ENCODE results near the gene G2E3.
A peak's percentile ranks its signal among the peaks of the same experiment; 100 is the strongest.

Gene G2E3

DNA sequence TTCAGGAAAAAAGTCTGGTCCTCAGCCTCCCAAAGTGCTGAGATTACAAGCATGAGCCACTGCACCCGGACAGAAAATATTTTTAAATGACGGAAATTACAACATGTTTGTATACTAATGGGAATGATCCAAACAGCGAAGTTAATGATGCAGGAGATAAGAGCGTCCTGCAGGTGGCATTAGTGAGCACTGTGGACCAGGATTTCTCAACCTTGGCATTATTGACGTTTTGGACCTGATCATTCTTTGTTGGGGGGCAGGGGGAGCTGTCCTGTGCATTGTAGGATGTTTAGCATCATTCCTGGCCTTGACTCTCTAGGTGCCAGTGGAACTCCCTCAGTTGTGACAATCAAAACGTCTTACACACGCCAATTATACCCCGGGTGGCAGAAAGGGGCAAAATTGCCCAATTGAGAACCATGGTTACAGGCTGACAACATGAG lies 97.3 kb downstream of the G2E3 start:
- H3K4me3 ChIP-seq (ENCODE audit: low read depth, low read length): no peak overlapping the region
- TF ChIP-seq, protein P1, sequence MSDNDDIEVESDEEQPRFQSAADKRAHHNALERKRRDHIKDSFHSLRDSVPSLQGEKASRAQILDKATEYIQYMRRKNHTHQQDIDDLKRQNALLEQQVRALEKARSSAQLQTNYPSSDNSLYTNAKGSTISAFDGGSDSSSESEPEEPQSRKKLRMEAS (IDR thresholded peaks at IDR 0.05; ENCODE audit: low read depth, low read length): no peak
- TF ChIP-seq POLR2A (IDR thresholded peaks at IDR 0.05; ENCODE audit: extremely low read depth, insufficient read length): no peak
- no peak for TF ChIP-seq MYC (IDR thresholded peaks at IDR 0.05; ENCODE audit: low read depth, low read length)
- peak; percentile 66 for TF ChIP-seq CTCF (IDR thresholded peaks at IDR 0.05; ENCODE audit: low read depth, low read length)
- peak; percentile 54 for DNase-seq (ENCODE audit: low read depth)

DNA sequence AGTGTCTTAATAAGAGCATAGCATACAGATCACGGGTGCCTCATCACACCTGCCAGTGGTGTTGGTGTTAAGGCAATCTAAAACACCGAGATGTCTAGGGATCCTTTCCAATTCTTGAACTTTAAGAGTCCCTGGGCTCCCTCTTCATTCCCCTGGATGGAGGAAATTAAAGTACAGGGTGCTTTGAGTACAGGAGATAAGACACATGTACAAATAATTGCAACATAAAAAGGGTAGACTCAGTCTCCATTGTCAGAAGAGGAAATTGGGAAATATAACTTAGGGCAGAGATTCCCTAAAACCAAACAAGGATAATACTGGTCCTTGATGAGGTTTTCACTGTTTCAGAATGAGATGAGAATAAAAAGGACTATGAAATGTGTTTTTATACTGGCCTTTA lies 98.1 kb downstream of the G2E3 start:
- H3K4me3 ChIP-seq (ENCODE audit: low read depth, low read length): no peak overlapping the region
- TF ChIP-seq, protein P1 (IDR thresholded peaks at IDR 0.05; ENCODE audit: low read depth, low read length): no peak
- TF ChIP-seq MYC (IDR thresholded peaks at IDR 0.05; ENCODE audit: low read depth, low read length) (no peak), CTCF (IDR thresholded peaks at IDR 0.05; ENCODE audit: low read depth, low read length) (no peak), POLR2A (IDR thresholded peaks at IDR 0.05; ENCODE audit: extremely low read depth, insufficient read length) (no peak)
- no peak for DNase-seq (ENCODE audit: low read depth)

DNA sequence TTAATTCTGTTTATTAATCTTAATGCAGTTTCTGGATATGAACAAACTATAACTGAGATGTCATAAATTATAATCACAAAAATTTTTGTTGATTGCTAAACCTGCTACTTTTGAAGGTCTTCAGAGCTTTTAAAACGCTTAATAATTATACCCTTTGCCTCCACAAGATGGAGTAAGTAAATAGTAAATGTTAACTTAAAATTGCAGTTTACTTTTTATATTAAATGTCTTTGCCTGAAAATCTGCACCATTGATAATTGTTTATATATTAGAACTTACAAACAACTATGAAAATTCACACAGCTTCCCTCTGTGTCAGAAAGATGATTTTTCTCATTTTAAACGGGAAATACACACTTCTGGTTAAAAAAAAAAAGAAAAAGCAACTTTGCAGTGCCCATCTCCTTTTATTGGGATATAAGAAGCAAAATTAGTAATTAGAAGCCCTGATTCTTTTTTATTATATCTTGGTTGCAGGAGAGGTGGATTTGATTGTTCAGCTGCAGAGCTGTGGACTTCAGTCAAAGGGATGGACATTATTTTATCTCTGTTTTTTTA lies 98.7 kb downstream of the G2E3 start:
- DNase-seq (ENCODE audit: low read depth): peak; percentile 18
- no peak overlapping the region for H3K4me3 ChIP-seq (ENCODE audit: low read depth, low read length)
- TF ChIP-seq, protein P1 (IDR thresholded peaks at IDR 0.05; ENCODE audit: low read depth, low read length): no peak
- no peak for TF ChIP-seq MYC (IDR thresholded peaks at IDR 0.05; ENCODE audit: low read depth, low read length)
- TF ChIP-seq POLR2A (IDR thresholded peaks at IDR 0.05; ENCODE audit: extremely low read depth, insufficient read length): no peak
- TF ChIP-seq CTCF (IDR thresholded peaks at IDR 0.05; ENCODE audit: low read depth, low read length): no peak

DNA sequence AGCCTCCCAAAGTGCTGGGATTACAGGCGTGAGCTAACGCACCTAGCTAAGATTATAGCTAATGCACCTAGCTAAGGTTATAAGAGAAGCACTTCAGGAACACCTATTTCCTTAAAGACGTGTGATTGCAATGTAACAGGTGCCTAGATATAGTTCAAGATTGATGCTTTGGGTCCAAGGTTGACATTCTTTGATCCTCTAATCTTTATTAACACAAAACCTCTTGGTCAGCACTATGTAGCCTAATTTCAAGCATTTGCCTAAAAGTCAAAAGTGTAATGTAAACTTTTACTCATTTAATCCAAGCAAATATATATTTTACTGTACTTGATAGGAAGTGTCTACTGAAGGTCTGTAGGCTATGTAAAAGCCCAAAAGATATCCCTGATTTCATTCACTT lies 99.7 kb downstream of the G2E3 start:
- H3K4me3 ChIP-seq (ENCODE audit: low read depth, low read length): no peak overlapping the region
- no peak for TF ChIP-seq CTCF (IDR thresholded peaks at IDR 0.05; ENCODE audit: low read depth, low read length)
- TF ChIP-seq, protein P1 (IDR thresholded peaks at IDR 0.05; ENCODE audit: low read depth, low read length): no peak
- TF ChIP-seq POLR2A (IDR thresholded peaks at IDR 0.05; ENCODE audit: extremely low read depth, insufficient read length): no peak
- TF ChIP-seq MYC (IDR thresholded peaks at IDR 0.05; ENCODE audit: low read depth, low read length): no peak
- DNase-seq (ENCODE audit: low read depth): no peak

GRCh38 chr14:30669594-30669993 lies 110.6 kb downstream of the G2E3 start:
- TF ChIP-seq, protein P1 (IDR thresholded peaks at IDR 0.05; ENCODE audit: low read depth, low read length): no peak
- no peak for TF ChIP-seq CTCF (IDR thresholded peaks at IDR 0.05; ENCODE audit: low read depth, low read length)
- no peak for TF ChIP-seq MYC (IDR thresholded peaks at IDR 0.05; ENCODE audit: low read depth, low read length)
- no peak for TF ChIP-seq POLR2A (IDR thresholded peaks at IDR 0.05; ENCODE audit: extremely low read depth, insufficient read length)
- DNase-seq (ENCODE audit: low read depth): no peak
- no peak overlapping the region for H3K4me3 ChIP-seq (ENCODE audit: low read depth, low read length)
